ENCODE data around the gene HUWE1.

DNA sequence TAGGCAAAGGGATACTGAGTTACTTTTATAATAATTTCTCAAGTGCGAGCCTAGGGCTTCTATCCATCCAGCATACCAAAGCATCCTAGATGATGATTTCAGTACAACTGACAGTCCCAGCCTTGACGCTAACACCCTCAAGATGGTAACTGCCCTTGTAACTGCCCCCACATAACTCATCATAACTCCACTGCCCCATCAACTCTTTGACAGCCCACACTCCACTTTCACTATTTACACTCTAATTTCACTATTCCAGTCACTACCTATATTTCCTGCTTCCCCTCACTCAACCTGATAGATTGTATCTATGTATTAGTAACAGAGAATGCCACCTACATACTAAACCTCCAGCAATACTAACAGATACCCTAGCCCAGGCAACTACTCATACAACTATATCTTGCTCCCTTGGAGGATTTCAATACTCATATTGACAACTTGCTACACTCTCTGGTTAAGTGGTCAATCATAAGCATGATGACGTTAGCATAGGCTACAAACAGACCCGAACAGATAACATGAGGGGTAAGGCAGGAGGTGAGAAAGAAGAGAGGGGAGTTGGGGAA lies 65.0 kb downstream of the HUWE1 start:
- TF ChIP-seq, protein P1, sequence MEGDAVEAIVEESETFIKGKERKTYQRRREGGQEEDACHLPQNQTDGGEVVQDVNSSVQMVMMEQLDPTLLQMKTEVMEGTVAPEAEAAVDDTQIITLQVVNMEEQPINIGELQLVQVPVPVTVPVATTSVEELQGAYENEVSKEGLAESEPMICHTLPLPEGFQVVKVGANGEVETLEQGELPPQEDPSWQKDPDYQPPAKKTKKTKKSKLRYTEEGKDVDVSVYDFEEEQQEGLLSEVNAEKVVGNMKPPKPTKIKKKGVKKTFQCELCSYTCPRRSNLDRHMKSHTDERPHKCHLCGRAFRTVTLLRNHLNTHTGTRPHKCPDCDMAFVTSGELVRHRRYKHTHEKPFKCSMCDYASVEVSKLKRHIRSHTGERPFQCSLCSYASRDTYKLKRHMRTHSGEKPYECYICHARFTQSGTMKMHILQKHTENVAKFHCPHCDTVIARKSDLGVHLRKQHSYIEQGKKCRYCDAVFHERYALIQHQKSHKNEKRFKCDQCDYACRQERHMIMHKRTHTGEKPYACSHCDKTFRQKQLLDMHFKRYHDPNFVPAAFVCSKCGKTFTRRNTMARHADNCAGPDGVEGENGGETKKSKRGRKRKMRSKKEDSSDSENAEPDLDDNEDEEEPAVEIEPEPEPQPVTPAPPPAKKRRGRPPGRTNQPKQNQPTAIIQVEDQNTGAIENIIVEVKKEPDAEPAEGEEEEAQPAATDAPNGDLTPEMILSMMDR (conservative IDR thresholded peaks at IDR 0.05) = no peak
- no peak for TF ChIP-seq ZFX (IDR thresholded peaks at IDR 0.05)
